Fibroblast of lung (primary cell): ENCODE measurements around the gene TNFRSF18.

ENCODE experiments used
- CTCF ChIP-seq, 2 donors: IDR thresholded peaks in 1 of 2; conservative IDR thresholded peaks in 1 of 2; 1 replicate in 1 of 2; 2 replicates in 1 of 2; pipeline ENCODE4 v1.5.1; 2011 to 2012; ENCODE audit warnings: low read length in 2 of 2, control low read depth in 1 of 2, inconsistent platforms in 1 of 2, low read depth in 1 of 2, mild to moderate bottlenecking in 1 of 2
- EZH2 ChIP-seq: IDR thresholded peaks from 2 replicates; pipeline ENCODE4 v1.5.1; 2012; ENCODE audit warnings: low read length, control low read depth, mild to moderate bottlenecking; ENCODE audit errors: missing control alignments

- no peak for TF ChIP-seq CTCF (conservative IDR thresholded peaks at IDR 0.05 in 1 of 2, IDR thresholded peaks at IDR 0.05 in 1 of 2; ENCODE audit: low read depth in 1 of 2, low read length in 2 of 2)
- TF ChIP-seq EZH2: no peak
Observed at GRCh38 chr1:1243807-1244191, 37.4 kb upstream of the TNFRSF18 start.
